Mesothelial cell of epicardium (in vitro differentiated cells): ENCODE measurements around the gene COL3A1. TPM values are rescaled to one million over a fixed set of nuclear protein-coding genes. Genes with fewer than 3 reads are reported as not detected.

ENCODE experiments used
- DNase-seq, 2 experiments: peaks; one replicate each; pipeline ENCODE4 v3.0.0; 2021; ENCODE audit warnings: low spot score in 2 of 2; ENCODE audit not compliant: unreplicated experiment in 2 of 2
- H3K27ac Mint-ChIP-seq: 2 replicates; pipeline ENCODE4 v1.8.0; 2021; ENCODE audit warnings: mixed read lengths
- H3K27me3 Mint-ChIP-seq: 2 replicates; pipeline ENCODE4 v1.8.0; 2021; ENCODE audit warnings: low read depth, mixed read lengths
- H3K36me3 Mint-ChIP-seq: 2 replicates; pipeline ENCODE4 v1.8.0; 2021; ENCODE audit warnings: mixed read lengths
- H3K4me1 Mint-ChIP-seq: 2 replicates; pipeline ENCODE4 v1.8.0; 2021; ENCODE audit warnings: mixed read lengths
- H3K4me3 Mint-ChIP-seq: 2 replicates; pipeline ENCODE4 v1.8.0; 2021; ENCODE audit warnings: mild to moderate bottlenecking, moderate library complexity, mixed read lengths
- H3K9me3 Mint-ChIP-seq: 2 replicates; pipeline ENCODE4 v1.8.0; 2021; ENCODE audit warnings: mixed read lengths
- total RNA-seq: library from RNA; stranded (reverse); gene quantifications from 3 replicates; pipeline ENCODE4 v1.2.1, GENCODE V29; 2021
- TF ChIP-seq, protein P1 (sequence below): fragments of 200-600 bp; sonication (generic); IDR thresholded peaks from one replicate; pipeline ENCODE4 v1.5.0; 2021; ENCODE audit warnings: antibody characterized with exemption; ENCODE audit not compliant: unreplicated experiment

COL3A1 gene
- total RNA-seq, 1 donor from 2014 or later = 7,569 TPM

DNA sequence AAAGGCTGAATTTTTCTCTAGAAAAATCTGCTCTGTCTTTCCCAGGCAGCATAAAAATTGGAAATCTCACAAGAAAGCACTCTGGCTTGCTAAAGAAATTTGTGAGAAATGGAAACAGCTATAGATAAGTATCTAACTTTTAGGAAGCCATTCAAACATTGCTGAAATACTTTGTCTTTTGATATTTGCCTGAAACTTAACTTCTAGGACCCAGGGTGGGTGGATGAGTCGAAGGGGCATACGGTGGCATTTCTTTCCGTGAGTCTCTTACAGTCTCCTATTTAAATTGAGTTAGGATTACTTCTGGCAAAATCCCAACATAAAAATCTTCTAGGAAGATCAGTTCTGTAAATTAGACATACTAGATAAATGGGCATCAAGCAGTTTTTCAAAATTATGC, 532 bp upstream of the COL3A1 start:
- Mint-ChIP-seq H3K27me3 (no peaks in the 10 kb centered on the region), H3K27ac (peak overlapping the region; percentile 98), H3K4me3 (peak overlapping the region; percentile 93), H3K9me3 (no peaks in the 10 kb centered on the region), H3K4me1 (peaks cover 47% of the 10 kb centered on the region), H3K36me3 (peaks cover 6% of the 10 kb centered on the region)
- DNase-seq = no peak
- TF ChIP-seq, protein P1, sequence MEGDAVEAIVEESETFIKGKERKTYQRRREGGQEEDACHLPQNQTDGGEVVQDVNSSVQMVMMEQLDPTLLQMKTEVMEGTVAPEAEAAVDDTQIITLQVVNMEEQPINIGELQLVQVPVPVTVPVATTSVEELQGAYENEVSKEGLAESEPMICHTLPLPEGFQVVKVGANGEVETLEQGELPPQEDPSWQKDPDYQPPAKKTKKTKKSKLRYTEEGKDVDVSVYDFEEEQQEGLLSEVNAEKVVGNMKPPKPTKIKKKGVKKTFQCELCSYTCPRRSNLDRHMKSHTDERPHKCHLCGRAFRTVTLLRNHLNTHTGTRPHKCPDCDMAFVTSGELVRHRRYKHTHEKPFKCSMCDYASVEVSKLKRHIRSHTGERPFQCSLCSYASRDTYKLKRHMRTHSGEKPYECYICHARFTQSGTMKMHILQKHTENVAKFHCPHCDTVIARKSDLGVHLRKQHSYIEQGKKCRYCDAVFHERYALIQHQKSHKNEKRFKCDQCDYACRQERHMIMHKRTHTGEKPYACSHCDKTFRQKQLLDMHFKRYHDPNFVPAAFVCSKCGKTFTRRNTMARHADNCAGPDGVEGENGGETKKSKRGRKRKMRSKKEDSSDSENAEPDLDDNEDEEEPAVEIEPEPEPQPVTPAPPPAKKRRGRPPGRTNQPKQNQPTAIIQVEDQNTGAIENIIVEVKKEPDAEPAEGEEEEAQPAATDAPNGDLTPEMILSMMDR = no peak

DNA sequence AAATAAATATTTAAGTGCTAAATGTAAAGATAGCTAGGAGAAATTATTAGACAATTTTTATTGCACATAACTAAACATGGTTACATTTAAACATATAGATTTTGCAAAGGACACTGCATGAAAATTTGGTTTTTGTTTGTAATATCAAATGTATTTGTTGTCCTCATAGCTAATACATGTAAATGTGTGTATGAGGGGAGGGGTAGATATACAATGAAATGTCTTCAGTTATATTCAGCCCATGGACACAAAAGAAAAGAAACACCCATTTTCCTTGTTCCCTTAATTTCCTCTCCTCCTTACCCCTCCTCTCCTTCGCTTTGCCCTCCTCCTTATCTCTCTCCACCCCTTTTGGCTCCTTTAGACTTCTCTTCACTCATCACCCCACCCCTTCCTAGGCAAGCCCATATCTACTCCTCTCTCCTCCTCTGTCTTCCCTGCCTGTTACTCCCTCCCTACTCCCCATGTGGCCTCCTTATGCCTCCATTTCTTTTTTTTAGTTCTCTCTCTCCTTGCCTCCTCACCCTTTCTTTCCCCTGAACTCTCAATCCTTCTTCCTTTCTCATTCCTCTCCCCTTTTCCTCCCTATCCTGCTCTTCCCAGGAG, 1.4 kb downstream of the COL3A1 start:
- Mint-ChIP-seq H3K9me3 (no peaks in the 10 kb centered on the region), H3K4me1 (peaks cover 47% of the 10 kb centered on the region), H3K27ac (peak overlapping the region; percentile 98), H3K36me3 (peaks cover 6% of the 10 kb centered on the region), H3K4me3 (peak overlapping the region; percentile 93), H3K27me3 (no peaks in the 10 kb centered on the region)
- TF ChIP-seq, protein P1 = no peak
- no peak for DNase-seq

DNA sequence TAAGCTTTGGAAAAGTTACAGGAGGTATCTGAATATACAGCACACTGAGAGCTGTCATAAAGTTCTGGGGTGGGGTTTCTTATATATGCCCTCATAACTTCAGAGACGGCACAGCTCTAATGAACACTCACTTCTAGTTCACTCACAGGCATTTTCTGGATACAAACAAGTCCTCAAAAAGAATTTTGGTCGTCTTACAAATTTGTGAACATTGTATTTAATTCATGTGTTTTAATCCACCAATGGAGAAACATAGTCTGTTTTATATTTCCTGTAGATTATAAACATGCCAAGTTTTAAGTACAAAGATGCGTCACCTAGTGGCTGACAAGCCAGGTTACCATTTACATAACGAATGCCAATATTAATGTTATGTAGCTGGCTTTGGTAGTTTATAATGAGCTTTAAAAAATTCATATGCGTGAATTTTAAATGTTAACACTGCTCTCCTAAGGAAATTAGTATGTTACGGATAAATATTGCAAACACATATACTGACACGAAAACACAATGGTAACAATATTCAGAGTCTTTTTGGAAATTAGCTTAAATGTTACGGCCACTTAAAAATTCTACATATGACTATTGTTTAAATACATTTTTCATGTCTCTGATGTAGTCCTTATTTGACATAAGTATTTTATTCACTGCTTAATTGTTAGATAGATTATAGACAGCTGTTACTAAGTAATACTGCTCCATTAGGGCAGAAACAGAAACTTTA, 2.5 kb downstream of the COL3A1 start:
- peaks cover 41% of the 10 kb centered on the region for H3K4me1 Mint-ChIP-seq
- H3K4me3 Mint-ChIP-seq = peak overlapping the region; percentile 93
- TF ChIP-seq, protein P1 = peak; percentile 59
- peak overlapping the region; percentile 98 for H3K27ac Mint-ChIP-seq
- DNase-seq = no peak
- H3K27me3 Mint-ChIP-seq = no peaks in the 10 kb centered on the region
- no peaks in the 10 kb centered on the region for H3K9me3 Mint-ChIP-seq
- H3K36me3 Mint-ChIP-seq = peaks cover 10% of the 10 kb centered on the region

DNA sequence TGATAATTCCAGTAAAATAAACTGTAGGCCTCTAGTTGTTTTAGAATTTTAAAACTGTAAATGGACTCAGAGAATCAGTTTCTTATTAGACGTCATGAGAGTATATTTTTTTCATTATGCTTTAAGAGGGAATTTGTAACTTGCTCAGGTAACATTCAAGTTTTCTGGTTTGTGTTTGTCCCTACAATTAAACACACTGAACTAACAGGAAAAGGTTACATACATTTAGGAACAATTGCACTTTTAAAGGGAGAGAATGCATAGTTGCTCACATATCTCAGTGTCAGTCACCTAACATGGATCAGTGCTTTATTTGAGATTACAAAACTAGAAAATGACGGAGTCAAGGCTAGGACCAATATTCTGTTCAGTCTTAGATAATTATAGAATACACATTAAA, 3.1 kb downstream of the COL3A1 start:
- H3K4me3 Mint-ChIP-seq = peak overlapping the region; percentile 93
- H3K27me3 Mint-ChIP-seq = no peaks in the 10 kb centered on the region
- peaks cover 10% of the 10 kb centered on the region for H3K36me3 Mint-ChIP-seq
- TF ChIP-seq, protein P1 = no peak
- H3K27ac Mint-ChIP-seq = peak overlapping the region; percentile 98
- peaks cover 44% of the 10 kb centered on the region for H3K4me1 Mint-ChIP-seq
- no peak for DNase-seq
- H3K9me3 Mint-ChIP-seq = no peaks in the 10 kb centered on the region

DNA sequence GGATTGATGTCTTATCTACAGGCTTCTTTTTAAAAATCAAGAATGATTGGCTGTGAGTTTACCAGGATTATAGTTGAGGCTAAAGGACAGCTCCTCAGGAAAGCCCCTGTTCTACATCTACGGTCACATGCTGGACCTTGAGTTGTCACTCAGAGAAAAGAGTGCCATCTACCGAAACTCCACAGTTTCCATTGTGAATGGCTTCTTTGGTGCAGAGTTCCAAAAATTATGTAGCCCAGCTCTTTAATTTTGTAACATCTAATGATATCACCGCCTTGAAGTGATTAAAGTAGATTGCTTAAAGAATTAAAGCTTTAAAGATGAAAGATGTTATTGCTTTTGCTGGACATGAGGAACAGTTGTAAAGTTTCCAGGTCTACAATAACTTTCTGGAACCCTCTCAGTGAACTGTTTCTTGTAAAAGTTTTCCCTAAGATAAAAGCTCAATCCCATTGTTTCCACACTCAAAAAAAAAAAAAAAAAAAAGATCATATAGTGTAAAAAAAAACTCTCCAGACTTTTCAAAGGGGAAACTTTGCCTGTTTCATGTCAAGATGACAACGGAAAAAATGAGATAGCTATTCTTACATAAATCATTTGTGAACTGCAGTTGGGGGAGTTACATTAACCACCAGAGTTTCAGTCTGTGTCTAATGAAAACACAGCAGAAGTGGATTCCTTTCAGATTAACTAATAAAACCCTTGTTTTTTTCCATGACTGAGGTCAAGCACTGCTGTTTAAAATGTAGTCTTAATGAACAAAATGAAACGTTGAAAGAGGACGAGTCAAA, 4.3 kb downstream of the COL3A1 start:
- peaks cover 45% of the 10 kb centered on the region for H3K4me1 Mint-ChIP-seq
- peak overlapping the region; percentile 93 for H3K4me3 Mint-ChIP-seq
- H3K36me3 Mint-ChIP-seq = peaks cover 10% of the 10 kb centered on the region
- TF ChIP-seq, protein P1 = no peak
- H3K27me3 Mint-ChIP-seq = no peaks in the 10 kb centered on the region
- no peak for DNase-seq
- peak overlapping the region; percentile 98 for H3K27ac Mint-ChIP-seq
- no peaks in the 10 kb centered on the region for H3K9me3 Mint-ChIP-seq
